ENCODE data around the gene MARCHF9. TPM values are rescaled to one million over a fixed set of nuclear protein-coding genes. Genes with fewer than 3 reads are reported as not detected.

Gene MARCHF9
- total RNA-seq, 1 donor from 2014 or later: 5.3 TPM

- no peak for DNase-seq (ENCODE audit: low read depth, low spot score)
These were observed 30.6 kb upstream of the MARCHF9 start for GRCh38 chr12:57724003-57724935.

GRCh38 chr12:57724936-57725740 lies 29.8 kb upstream of the MARCHF9 start:
- DNase-seq (ENCODE audit: low read depth, low spot score): no peak

- no peak for DNase-seq (ENCODE audit: low read depth, low spot score)
These were observed 29.1 kb upstream of the MARCHF9 start for GRCh38 chr12:57725851-57726150.

DNA sequence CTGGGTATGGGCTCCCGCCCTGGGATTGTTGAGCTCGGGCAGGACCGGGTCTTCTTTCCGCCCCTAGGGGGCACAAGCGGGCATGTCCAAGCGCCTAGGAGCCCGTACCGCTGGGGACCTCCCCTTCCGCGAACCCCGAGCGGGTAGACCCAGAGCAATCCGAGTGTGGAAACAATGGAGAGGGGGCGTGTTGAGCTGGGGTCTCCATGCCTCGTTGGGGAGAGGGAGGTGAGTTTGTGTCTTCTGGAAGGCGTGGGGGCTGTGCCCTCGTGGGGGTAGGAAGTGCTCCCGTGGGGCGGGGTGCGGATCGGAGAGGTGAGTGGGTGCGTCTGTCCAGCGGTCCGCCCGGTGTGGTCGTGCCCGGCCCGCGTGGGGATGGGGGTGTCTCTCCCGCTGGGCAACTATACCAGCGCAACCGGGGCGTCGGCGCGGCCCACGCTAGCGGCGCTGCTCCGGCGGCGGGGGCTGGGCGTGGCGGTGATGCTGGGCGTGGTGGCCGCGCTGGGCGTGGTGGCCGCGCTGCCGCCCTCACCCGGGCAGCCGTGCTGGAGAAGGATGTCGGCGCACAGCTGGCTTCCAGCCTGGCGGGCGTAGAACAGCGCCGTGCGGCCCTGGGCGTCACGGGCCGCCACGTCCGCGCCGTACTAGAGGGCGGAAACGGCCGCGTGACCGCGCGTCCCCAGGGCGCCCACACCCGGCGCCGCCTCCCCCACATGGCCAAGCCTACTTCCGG lies 28.6 kb upstream of the MARCHF9 start:
- DNase-seq (ENCODE audit: low read depth, low spot score): peak; percentile 59

- no peak for DNase-seq (ENCODE audit: low read depth, low spot score)
These were observed 27.8 kb upstream of the MARCHF9 start for GRCh38 chr12:57726884-57727757.

GRCh38 chr12:57727758-57728395 lies 27.0 kb upstream of the MARCHF9 start:
- DNase-seq (ENCODE audit: low read depth, low spot score): no peak

DNA sequence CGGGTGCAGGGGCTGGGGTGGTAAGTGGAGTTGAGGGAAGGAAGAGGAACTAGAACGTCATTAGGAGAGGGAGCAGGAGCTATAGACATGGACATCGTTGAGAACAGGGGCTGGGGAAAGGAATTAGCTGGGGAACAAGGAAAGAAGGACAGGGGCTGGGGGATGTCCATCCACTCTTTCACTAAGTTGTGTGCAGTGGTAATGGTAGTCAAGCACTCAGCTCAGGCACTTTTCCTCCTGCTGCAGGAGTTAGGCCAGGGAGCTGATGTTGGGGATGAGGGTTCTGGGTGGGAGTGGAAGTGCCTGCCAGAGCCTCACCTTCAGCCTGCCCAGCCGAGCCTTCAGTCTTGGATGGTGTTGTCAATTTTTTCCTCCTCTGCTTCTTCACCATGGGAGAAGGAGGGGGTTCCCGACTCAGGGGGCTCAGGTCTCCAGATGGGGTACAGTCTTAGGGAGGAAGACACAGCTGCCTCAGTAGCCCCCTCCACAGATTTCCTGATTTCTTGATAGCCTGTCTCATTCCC lies 25.5 kb upstream of the MARCHF9 start:
- no peak for DNase-seq (ENCODE audit: low read depth, low spot score)

- DNase-seq (ENCODE audit: low read depth, low spot score): no peak
These were observed 24.4 kb upstream of the MARCHF9 start for GRCh38 chr12:57730336-57731067.

GRCh38 chr12:57731411-57732080 lies 23.4 kb upstream of the MARCHF9 start:
- no peak for DNase-seq (ENCODE audit: low read depth, low spot score)

GRCh38 chr12:57732270-57732669 lies 22.6 kb upstream of the MARCHF9 start:
- no peak for DNase-seq (ENCODE audit: low read depth, low spot score)

- no peak for DNase-seq (ENCODE audit: low read depth, low spot score)
These were observed 21.9 kb upstream of the MARCHF9 start for GRCh38 chr12:57732726-57733593.

DNA sequence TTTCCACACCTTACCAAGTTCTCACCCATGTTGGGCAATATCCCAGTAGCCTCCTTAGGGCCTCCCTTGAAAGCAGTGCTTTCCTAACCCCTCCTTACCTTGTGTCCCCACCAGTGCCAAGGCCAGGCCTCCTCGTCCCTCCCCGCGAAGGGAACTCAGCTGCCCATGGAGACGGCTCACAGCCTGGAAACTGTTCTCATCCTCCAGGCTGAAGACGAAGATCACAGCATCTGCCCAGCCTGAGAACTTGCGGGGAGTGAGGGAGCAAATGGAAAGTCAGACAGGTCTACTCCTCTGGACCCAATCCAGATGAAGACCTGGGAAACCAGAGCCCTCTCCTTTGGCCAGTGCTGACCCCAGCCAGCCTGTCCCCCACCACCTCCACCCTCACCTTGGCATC lies 21.0 kb upstream of the MARCHF9 start:
- DNase-seq (ENCODE audit: low read depth, low spot score): no peak

GRCh38 chr12:57734591-57734990 lies 20.3 kb upstream of the MARCHF9 start:
- DNase-seq (ENCODE audit: low read depth, low spot score): no peak

- DNase-seq (ENCODE audit: low read depth, low spot score): no peak
These were observed 19.6 kb upstream of the MARCHF9 start for GRCh38 chr12:57735198-57735855.

- DNase-seq (ENCODE audit: low read depth, low spot score): no peak
These were observed 18.8 kb upstream of the MARCHF9 start for GRCh38 chr12:57735952-57736740.

DNA sequence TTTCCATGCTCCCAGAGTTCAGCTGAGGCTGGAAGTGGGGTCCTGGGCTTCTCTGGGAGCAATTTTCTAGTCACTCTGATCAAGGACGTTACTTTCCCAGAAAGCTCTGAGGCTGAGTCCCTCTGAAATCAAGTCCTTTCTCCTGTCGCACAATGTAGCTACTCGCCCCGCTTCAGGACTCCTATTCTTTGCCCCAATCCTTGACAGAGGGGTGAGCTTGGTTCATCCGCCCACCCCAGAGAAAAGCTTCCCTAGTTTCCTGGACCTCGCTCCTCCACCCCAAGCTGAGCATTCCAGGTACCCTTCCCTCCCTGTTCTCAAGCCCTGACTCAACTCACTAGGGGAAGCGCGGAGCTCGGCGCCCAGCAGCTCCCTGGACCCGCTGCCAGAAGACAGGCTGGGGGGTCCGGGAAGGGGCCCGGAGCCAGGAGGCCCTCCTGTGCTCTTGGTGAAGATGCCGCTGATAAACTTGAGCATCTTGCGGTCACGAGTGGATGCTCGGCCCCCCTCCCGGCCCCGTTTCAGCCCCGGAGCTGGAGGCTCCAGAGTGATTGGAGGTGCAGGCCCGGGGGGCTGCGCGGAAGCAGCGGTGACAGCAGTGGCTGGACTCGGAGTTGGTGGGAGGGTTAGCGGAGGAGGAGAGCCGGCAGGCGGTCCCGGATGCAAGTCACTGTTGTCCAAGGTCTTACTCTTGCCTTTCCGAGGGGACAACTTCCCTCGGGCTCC lies 18.0 kb upstream of the MARCHF9 start:
- DNase-seq (ENCODE audit: low read depth, low spot score): no peak
